GM12801 (cell line): Measurements from ENCODE around the gene OPCML.

Source experiments
- TF ChIP-seq, protein P1 (sequence below): IDR thresholded peaks from one replicate; pipeline ENCODE4 v1.5.1; 2011; ENCODE audit warnings: control low read depth; ENCODE audit not compliant: insufficient read length; ENCODE audit errors: extremely low read depth

Gene OPCML

DNA sequence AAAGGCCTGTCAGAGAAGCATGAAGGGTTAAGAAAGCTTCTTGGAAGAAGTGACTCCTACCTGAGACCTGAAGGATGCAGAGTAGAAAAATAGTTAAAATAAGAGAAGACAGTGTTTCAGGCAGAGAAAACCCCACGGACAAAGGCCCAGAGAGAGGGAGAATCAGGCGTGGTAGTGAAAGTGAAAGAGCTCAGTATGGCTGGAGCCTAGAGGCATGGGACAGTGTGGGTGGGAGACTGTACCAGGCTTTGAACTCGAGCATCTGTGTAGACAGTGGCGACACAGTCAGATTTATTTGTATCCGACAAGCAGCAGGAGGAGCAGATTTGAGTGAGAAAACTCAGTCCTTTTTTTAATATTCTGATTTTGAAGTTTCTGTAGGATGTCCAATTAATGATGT is 360.0 kb downstream of the OPCML start:
- TF ChIP-seq, protein P1, sequence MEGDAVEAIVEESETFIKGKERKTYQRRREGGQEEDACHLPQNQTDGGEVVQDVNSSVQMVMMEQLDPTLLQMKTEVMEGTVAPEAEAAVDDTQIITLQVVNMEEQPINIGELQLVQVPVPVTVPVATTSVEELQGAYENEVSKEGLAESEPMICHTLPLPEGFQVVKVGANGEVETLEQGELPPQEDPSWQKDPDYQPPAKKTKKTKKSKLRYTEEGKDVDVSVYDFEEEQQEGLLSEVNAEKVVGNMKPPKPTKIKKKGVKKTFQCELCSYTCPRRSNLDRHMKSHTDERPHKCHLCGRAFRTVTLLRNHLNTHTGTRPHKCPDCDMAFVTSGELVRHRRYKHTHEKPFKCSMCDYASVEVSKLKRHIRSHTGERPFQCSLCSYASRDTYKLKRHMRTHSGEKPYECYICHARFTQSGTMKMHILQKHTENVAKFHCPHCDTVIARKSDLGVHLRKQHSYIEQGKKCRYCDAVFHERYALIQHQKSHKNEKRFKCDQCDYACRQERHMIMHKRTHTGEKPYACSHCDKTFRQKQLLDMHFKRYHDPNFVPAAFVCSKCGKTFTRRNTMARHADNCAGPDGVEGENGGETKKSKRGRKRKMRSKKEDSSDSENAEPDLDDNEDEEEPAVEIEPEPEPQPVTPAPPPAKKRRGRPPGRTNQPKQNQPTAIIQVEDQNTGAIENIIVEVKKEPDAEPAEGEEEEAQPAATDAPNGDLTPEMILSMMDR, result no peak

- TF ChIP-seq, protein P1, result no peak
Measured at GRCh38 chr11:133171374-133171773, 360.9 kb downstream of the OPCML start.

GRCh38 chr11:133168016-133168415 is 364.3 kb downstream of the OPCML start:
- TF ChIP-seq, protein P1, result no peak

- TF ChIP-seq, protein P1, result no peak
Measured at GRCh38 chr11:133166662-133167061, 365.6 kb downstream of the OPCML start.

- TF ChIP-seq, protein P1, result no peak
Measured at GRCh38 chr11:133164986-133165385, 367.3 kb downstream of the OPCML start.

DNA sequence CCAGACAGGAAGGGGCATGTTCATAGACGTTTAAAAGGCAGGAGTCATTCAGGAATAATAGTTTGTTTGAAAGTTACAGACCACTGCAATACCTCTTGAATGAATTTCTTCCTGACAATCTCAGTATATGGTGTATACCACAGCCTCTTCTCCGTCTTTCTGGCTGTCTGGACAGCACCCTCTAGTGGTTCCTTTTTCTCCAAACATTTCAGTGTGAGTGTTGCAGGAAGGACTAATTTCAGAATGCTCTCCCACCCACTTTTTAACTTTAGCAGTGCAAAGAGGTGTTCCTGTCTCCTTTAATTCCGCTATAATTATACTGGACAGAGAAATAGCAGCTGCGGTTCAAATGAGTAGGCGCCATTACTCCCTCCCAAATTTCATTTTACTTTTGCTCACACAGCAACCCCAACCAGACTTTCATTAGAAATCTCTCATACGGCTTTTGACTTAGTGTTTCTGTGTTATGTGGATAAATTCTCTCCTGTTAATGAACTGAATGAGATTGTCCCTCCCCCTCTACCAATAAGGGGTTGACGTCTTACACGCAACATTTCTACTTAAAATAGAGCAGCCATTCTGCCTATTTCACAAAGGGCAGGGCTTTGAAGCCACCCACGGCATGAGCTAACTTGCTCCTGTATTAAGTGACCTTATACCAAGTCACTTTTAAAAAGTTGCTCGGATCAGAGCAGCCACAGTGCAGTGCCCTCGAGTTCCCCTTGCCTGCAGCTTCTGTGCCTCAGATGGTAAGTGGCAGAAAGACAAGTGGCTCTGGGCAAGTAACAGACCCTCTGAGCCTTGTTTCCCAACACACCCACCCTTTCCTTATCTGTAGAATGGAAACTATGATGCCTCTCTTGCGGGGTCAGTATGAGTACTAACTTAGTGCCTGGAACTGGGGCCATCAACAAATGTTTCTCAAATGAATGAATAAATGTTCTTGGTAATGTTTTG is 368.6 kb downstream of the OPCML start:
- TF ChIP-seq, protein P1, result no peak

DNA sequence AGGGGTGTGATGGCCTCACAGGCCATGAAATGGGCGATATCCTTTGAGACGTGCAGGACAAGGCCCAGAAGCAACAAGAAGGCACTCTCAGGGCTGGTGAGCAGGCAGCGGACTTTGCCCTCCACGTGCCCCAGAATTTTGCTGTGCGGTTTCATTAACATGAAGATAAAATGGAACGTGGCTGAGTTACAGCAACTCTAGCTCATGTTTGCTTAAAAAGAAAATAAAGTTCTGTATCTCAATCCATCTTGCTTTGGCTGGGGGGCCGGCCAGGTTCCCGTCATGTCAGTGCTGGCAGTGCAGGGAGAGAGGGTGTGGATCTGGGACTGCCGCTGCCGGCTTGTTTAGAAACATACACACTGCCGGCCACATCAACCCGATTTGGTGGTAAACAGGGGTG is 370.1 kb downstream of the OPCML start:
- TF ChIP-seq, protein P1, result no peak
